ENCODE data around the gene TAS1R1. TPM values are rescaled to one million over a fixed set of nuclear protein-coding genes. Genes with fewer than 3 reads are reported as not detected.

The TAS1R1 gene
- total RNA-seq (ENCODE audit: low replicate concordance), result 0.12 and 0.15 TPM in 2 replicates

GRCh38 chr1:6554907-6555778 lies at the start of gene TAS1R1:
Gene TAS1R1, plus strand, starts transcription at chr1:6555307. Its CDS starts 67 bp downstream, at chr1:6555374.

GRCh38 chr1:6554031-6554906 lies 838 bp upstream of the TAS1R1 start, which contains the start of gene NOL9:
Gene NOL9, minus strand, starts transcription at chr1:6554513. Its CDS starts 11 bp downstream, at chr1:6554502.

GRCh38 chr1:6579374-6580118 lies 24.4 kb downstream of the TAS1R1 start, which contains the start of gene ZBTB48:
Gene ZBTB48, plus strand, starts transcription at chr1:6579994. Its CDS starts 616 bp downstream, at chr1:6580610.

GRCh38 chr1:6602669-6603237 lies 47.6 kb downstream of the TAS1R1 start, which contains the start of gene KLHL21:
Gene KLHL21, minus strand, starts transcription at chr1:6602869. Its CDS starts 52 bp downstream, at chr1:6602817.

GRCh38 chr1:6613361-6614018 lies 58.4 kb downstream of the TAS1R1 start, which contains the start of gene PHF13:
Gene PHF13, plus strand, starts transcription at chr1:6613731. Its CDS starts 336 bp downstream, at chr1:6614067.

GRCh38 chr1:6624710-6625583 lies 69.8 kb downstream of the TAS1R1 start, which contains the start of gene THAP3:
Gene THAP3, plus strand, starts transcription at chr1:6624868. Its CDS starts 351 bp downstream, at chr1:6625219.

Other genes starting within 250 kb of the TAS1R1 start
- gene ACOT7, start 161.5 kb upstream of the TAS1R1 start, total RNA-seq (ENCODE audit: low replicate concordance), result 20.0 and 77.3 TPM in 2 replicates
- gene HES2, start 135.4 kb upstream of the TAS1R1 start, total RNA-seq (ENCODE audit: low replicate concordance), result 0.12 and 4.1 TPM in 2 replicates
- gene ESPN, start 130.5 kb upstream of the TAS1R1 start, total RNA-seq (ENCODE audit: low replicate concordance), result under 0.01 TPM in 1 of 2 replicates, not detected in the other
- gene TNFRSF25, start 89.1 kb upstream of the TAS1R1 start, total RNA-seq (ENCODE audit: low replicate concordance), result 2.6 and 9.4 TPM in 2 replicates
- gene PLEKHG5, start 63.6 kb upstream of the TAS1R1 start, total RNA-seq (ENCODE audit: low replicate concordance), result 7.0 and 36.6 TPM in 2 replicates
- 11.7 and 13.5 TPM in 2 replicates for gene NOL9, start 794 bp upstream of the TAS1R1 start, total RNA-seq (ENCODE audit: low replicate concordance)
- 15.2 and 16.1 TPM in 2 replicates for gene ZBTB48, start 24.7 kb downstream of the TAS1R1 start, total RNA-seq (ENCODE audit: low replicate concordance)
- gene KLHL21, start 47.6 kb downstream of the TAS1R1 start, total RNA-seq (ENCODE audit: low replicate concordance), result 21.9 and 65.6 TPM in 2 replicates
- 7.4 and 10.3 TPM in 2 replicates for gene PHF13, start 58.4 kb downstream of the TAS1R1 start, total RNA-seq (ENCODE audit: low replicate concordance)
- gene THAP3, start 69.6 kb downstream of the TAS1R1 start, total RNA-seq (ENCODE audit: low replicate concordance), result 17.1 and 18.1 TPM in 2 replicates
- 42.0 and 44.5 TPM in 2 replicates for gene DNAJC11, start 146.5 kb downstream of the TAS1R1 start, total RNA-seq (ENCODE audit: low replicate concordance)
- gene CAMTA1, start 230.1 kb downstream of the TAS1R1 start, total RNA-seq (ENCODE audit: low replicate concordance), result 53.1 and 62.2 TPM in 2 replicates

Measured in smooth muscle cell of the coronary artery (primary cell).